Epithelial cell of prostate (primary cell): ENCODE measurements around the gene PIEZO2.

Experiments
- DNase-seq: peaks from one replicate; pipeline ENCODE4 v3.0.0-alpha.2; 2011; ENCODE audit warnings: low read depth, low spot score
- H3K27ac ChIP-seq: fragments of 450-650 bp; 2 replicates; pipeline ENCODE4 v1.5.1; 2017; ENCODE audit warnings: mild to moderate bottlenecking

Gene PIEZO2

GRCh38 chr18:11077548-11078187, 71.7 kb downstream of the PIEZO2 start:
- DNase-seq: no peak

GRCh38 chr18:11074889-11075288, 74.5 kb downstream of the PIEZO2 start:
- DNase-seq: no peak
- H3K27ac ChIP-seq: no peak overlapping the region

More at GRCh38 chr18:11077548-11078187, 71.7 kb downstream of the PIEZO2 start:
- H3K27ac ChIP-seq: no peak overlapping the region

GRCh38 chr18:11073971-11074370, 75.4 kb downstream of the PIEZO2 start:
- no peak overlapping the region for H3K27ac ChIP-seq

GRCh38 chr18:11072632-11073031, 76.7 kb downstream of the PIEZO2 start:
- no peak overlapping the region for H3K27ac ChIP-seq
- DNase-seq: no peak

More at GRCh38 chr18:11073971-11074370, 75.4 kb downstream of the PIEZO2 start:
- no peak for DNase-seq

- no peak for DNase-seq
- H3K27ac ChIP-seq: no peak overlapping the region
Observed at GRCh38 chr18:11071300-11071699, 78.1 kb downstream of the PIEZO2 start.

- no peak overlapping the region for H3K27ac ChIP-seq
- no peak for DNase-seq
Observed at GRCh38 chr18:11070593-11070992, 78.8 kb downstream of the PIEZO2 start.

- H3K27ac ChIP-seq: no peak overlapping the region
- no peak for DNase-seq
Observed at GRCh38 chr18:11066038-11066437, 83.3 kb downstream of the PIEZO2 start.

GRCh38 chr18:11064727-11065460, 84.5 kb downstream of the PIEZO2 start:
- DNase-seq: no peak
- no peak overlapping the region for H3K27ac ChIP-seq

- H3K27ac ChIP-seq: no peak overlapping the region
- no peak for DNase-seq
Observed at GRCh38 chr18:11064106-11064505, 85.3 kb downstream of the PIEZO2 start.

GRCh38 chr18:11055721-11056120, 93.6 kb downstream of the PIEZO2 start:
- H3K27ac ChIP-seq: no peak overlapping the region
- DNase-seq: no peak

GRCh38 chr18:11054497-11054896, 94.9 kb downstream of the PIEZO2 start:
- H3K27ac ChIP-seq: no peak overlapping the region
- no peak for DNase-seq

GRCh38 chr18:11053293-11053692, 96.1 kb downstream of the PIEZO2 start:
- DNase-seq: no peak
- no peak overlapping the region for H3K27ac ChIP-seq

- no peak overlapping the region for H3K27ac ChIP-seq
- DNase-seq: no peak
Observed at GRCh38 chr18:11052800-11053199, 96.6 kb downstream of the PIEZO2 start.

- H3K27ac ChIP-seq: no peak overlapping the region
- DNase-seq: no peak
Observed at GRCh38 chr18:11051462-11051861, 97.9 kb downstream of the PIEZO2 start.

GRCh38 chr18:11050966-11051365, 98.4 kb downstream of the PIEZO2 start:
- no peak overlapping the region for H3K27ac ChIP-seq
- no peak for DNase-seq

- DNase-seq: no peak
- no peak overlapping the region for H3K27ac ChIP-seq
Observed at GRCh38 chr18:11047817-11048216, 101.6 kb downstream of the PIEZO2 start.

GRCh38 chr18:11047156-11047555, 102.2 kb downstream of the PIEZO2 start:
- no peak overlapping the region for H3K27ac ChIP-seq
- DNase-seq: no peak

- H3K27ac ChIP-seq: no peak overlapping the region
- no peak for DNase-seq
Observed at GRCh38 chr18:11046140-11046539, 103.2 kb downstream of the PIEZO2 start.

GRCh38 chr18:11043694-11044093, 105.7 kb downstream of the PIEZO2 start:
- no peak for DNase-seq
- no peak overlapping the region for H3K27ac ChIP-seq

GRCh38 chr18:11042247-11042646, 107.1 kb downstream of the PIEZO2 start:
- no peak for DNase-seq
- H3K27ac ChIP-seq: no peak overlapping the region

GRCh38 chr18:11040823-11041656, 108.3 kb downstream of the PIEZO2 start:
- H3K27ac ChIP-seq: no peak overlapping the region
- DNase-seq: no peak
